Calu3 (cell line): ENCODE data around the gene CHAF1A. TPM values are rescaled to one million over a fixed set of nuclear protein-coding genes. Genes with fewer than 3 reads are reported as not detected.

Source experiments
- BruUV-seq: library from RNA; stranded (reverse); fragments of 400-500 nt; replicated peaks from 2 replicates; lab custom pipeline; 2021; lab: Mats Ljungman, UMichigan
- CTCF ChIA-PET: fragments of 300-600 bp; sonication (Branson Sonifier 250); formaldehyde crosslinking; loops from one replicate; lab custom pipeline; 2022; ENCODE audit warnings: antibody characterized with exemption; lab: Charles Lee
- DNase-seq: peaks from one replicate; pipeline ENCODE4 v3.0.0; 2022
- H3K27ac Mint-ChIP-seq: one replicate; pipeline ENCODE4 v1.8.0; 2022; ENCODE audit warnings: mixed read lengths; ENCODE audit not compliant: unreplicated experiment
- H3K27me3 Mint-ChIP-seq: one replicate; pipeline ENCODE4 v1.8.0; 2022; ENCODE audit warnings: mixed read lengths; ENCODE audit not compliant: unreplicated experiment
- H3K36me3 Mint-ChIP-seq: one replicate; pipeline ENCODE4 v1.8.0; 2022; ENCODE audit warnings: mild to moderate bottlenecking, moderate library complexity, mixed read lengths; ENCODE audit not compliant: insufficient read depth, unreplicated experiment
- H3K4me1 Mint-ChIP-seq: one replicate; pipeline ENCODE4 v1.8.0; 2022; ENCODE audit warnings: mild to moderate bottlenecking, low read depth, mixed read lengths; ENCODE audit not compliant: unreplicated experiment
- H3K4me3 Mint-ChIP-seq: one replicate; pipeline ENCODE4 v1.8.0; 2022; ENCODE audit warnings: mild to moderate bottlenecking, low read depth, moderate library complexity, mixed read lengths; ENCODE audit not compliant: unreplicated experiment
- H3K9me3 Mint-ChIP-seq: one replicate; pipeline ENCODE4 v1.8.0; 2022; ENCODE audit warnings: low read depth, mixed read lengths; ENCODE audit not compliant: unreplicated experiment
- intact Hi-C: fragments of 100-400 bp; cut with micrococcal nuclease; formaldehyde crosslinking; loops from one replicate; pipeline ENCODE4 v1.10.0; 2022; ENCODE audit not compliant: unreplicated experiment
- total RNA-seq: library from RNA; stranded (reverse); gene quantifications from 2 replicates; pipeline ENCODE4 v1.2.3, GENCODE V29; 2022
- TF ChIP-seq, protein P1 (sequence below): fragments of 200-600 bp; IDR thresholded peaks from one replicate; pipeline ENCODE4 v1.8.0; 2022; ENCODE audit warnings: antibody characterized with exemption; ENCODE audit not compliant: unreplicated experiment

CHAF1A gene
- total RNA-seq, 1 experiment from 2014 or later = 43.3 TPM

DNA sequence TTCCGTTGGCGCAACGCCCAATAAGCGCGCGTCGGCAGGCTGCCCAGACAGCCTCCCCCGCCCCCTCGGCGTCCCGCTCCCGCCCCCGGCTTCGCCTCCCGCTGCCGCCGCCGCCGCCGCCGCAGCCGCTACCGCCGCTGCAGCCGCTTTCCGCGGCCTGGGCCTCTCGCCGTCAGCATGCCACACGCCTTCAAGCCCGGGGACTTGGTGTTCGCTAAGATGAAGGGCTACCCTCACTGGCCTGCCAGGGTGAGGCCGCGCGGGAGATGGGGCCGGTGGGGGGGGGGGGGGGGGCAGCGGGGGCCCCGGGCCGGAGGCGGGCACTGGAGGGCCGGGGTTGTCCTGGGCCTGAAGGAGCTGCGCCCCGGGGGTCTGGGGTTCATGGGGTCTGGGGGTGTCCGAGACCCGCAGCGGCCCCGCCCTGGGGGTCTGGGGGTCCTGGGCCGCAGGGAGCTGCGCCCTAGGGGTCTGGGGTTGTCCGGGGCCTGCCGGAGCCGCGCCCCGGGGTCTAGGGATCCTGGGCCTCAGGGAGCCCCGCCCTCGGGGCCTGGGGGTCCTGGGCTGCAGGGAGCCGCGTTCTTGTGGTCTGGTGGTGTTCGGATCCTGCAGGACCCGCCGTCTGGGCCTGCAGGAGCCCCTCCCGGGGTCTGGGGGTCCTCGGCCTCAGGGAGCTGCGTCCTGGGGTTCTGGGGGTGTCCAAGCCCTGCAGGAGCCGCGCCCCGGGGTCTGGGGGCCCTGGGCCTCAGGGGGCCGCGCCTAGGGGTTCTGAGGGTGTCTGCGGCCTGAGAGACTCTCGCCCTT, 69.9 kb downstream of the CHAF1A start, which contains the start of gene HDGFL2:
TSS of gene HDGFL2 (plus strand) at position 124 of the 801 bp plus-strand sequence. CDS start at position 178, 54 bp downstream.
- no peak for DNase-seq
- CTCF ChIA-PET = interaction anchor here (0.7 to 1.9 kb wide), 3 partner anchors 53 to 163 kb away, joined by 4 to 6 read pairs (median 5); partner anchors contain the start of gene PLIN5
- Mint-ChIP-seq H3K27me3 (no peaks in the 10 kb centered on the region), H3K9me3 (no peaks in the 10 kb centered on the region), H3K27ac (no peak within 1 kb of the TSS), H3K4me3 (no peak within 1 kb of the TSS), H3K4me1 (no peaks in the 10 kb centered on the region), H3K36me3 (peaks cover 20% of the 10 kb centered on the region)
- intact Hi-C loops = no loop called here
- TF ChIP-seq, protein P1, sequence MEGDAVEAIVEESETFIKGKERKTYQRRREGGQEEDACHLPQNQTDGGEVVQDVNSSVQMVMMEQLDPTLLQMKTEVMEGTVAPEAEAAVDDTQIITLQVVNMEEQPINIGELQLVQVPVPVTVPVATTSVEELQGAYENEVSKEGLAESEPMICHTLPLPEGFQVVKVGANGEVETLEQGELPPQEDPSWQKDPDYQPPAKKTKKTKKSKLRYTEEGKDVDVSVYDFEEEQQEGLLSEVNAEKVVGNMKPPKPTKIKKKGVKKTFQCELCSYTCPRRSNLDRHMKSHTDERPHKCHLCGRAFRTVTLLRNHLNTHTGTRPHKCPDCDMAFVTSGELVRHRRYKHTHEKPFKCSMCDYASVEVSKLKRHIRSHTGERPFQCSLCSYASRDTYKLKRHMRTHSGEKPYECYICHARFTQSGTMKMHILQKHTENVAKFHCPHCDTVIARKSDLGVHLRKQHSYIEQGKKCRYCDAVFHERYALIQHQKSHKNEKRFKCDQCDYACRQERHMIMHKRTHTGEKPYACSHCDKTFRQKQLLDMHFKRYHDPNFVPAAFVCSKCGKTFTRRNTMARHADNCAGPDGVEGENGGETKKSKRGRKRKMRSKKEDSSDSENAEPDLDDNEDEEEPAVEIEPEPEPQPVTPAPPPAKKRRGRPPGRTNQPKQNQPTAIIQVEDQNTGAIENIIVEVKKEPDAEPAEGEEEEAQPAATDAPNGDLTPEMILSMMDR = no peak
- BruUV-seq = no TSS peak

DNA sequence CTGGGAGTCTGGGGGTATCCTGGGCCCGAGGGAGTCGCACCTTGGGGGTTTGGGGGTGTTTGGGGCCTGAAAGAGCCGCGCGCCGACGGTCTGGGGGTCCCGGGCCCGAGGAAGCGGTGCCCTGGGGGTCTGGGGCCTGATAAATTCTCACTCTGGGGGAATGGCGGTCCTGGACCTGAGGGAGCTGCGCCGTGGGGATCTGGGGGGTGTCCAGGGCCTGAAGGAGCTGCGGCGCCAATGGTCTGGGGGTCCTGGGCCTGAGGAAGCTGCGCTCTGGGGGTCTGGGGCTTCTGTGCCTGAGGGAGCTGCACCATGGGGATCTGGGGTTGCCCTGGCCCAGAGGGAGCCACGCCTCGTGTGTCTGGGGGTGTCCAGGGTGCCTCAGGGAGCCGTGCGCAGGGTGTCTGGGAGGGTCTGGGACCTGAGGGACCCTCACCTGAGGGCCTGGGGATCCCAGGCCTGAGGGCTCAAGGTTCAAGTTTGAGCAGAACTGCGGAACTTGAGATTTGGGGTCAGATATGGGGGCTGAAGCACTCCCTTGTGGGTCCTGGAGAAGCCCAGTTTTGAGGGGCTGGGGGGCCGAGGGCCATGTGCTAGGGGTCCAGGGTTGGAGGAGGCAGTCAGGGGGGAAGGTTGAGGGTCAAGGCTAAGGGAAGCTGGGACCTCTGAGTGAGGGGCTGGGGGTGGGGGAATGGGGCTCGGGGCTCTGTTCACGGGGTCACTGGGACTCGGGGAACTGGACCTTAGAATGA, 70.7 kb downstream of the CHAF1A start:
- intact Hi-C loops = no loop called here
- BruUV-seq = no TSS peak
- H3K9me3 Mint-ChIP-seq = no peaks in the 10 kb centered on the region
- CTCF ChIA-PET = no interaction called here
- H3K36me3 Mint-ChIP-seq = peaks cover 20% of the 10 kb centered on the region
- no peaks in the 10 kb centered on the region for H3K27me3 Mint-ChIP-seq
- TF ChIP-seq, protein P1 = no peak
- no peak for DNase-seq
- H3K4me1 Mint-ChIP-seq = no peaks in the 10 kb centered on the region
- H3K4me3 Mint-ChIP-seq = no peak overlapping the region
- H3K27ac Mint-ChIP-seq = no peak overlapping the region

DNA sequence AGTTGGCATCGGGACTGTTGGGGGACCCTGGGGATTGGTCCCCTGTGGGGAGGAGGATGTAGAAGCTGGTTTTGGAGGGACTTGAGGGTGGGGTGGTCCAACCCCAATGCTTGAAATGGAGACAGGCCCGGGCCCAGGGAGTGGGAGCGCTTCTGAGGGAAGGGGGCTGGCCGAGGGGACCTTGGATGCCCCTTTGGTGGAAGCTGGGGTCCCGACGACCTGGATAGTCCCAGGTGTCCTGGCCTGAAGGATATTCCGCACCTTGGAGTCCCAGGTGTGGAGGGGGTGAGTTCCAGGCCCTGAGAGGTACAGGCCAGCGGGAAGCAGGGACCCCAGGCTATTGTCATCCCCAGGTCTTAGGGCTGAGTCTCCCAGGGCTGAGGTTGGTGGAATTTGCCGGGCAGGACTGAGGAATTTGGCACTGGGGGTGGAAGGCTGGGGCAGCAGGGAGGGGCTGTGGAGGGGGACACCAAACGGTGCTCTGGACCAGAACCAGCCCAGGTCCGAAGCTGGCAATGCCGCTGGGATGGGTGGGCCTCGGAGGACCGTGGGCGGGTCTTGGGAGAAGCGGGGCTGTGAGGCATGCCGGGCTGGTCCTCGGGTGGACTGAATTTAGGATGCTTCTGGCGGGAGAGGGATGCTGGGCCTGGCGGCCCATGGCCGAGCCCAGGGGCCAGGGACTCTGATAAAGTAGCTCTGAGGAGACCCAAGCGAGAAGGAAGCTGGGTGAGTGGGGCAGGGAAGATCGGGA, 71.5 kb downstream of the CHAF1A start:
- intact Hi-C loops = no loop called here
- Mint-ChIP-seq H3K4me1 (no peaks in the 10 kb centered on the region), H3K36me3 (peaks cover 20% of the 10 kb centered on the region), H3K4me3 (no peak overlapping the region), H3K27ac (no peak overlapping the region), H3K9me3 (no peaks in the 10 kb centered on the region), H3K27me3 (no peaks in the 10 kb centered on the region)
- TF ChIP-seq, protein P1 = no peak
- no peak for DNase-seq
- CTCF ChIA-PET = no interaction called here
- BruUV-seq = no TSS peak

DNA sequence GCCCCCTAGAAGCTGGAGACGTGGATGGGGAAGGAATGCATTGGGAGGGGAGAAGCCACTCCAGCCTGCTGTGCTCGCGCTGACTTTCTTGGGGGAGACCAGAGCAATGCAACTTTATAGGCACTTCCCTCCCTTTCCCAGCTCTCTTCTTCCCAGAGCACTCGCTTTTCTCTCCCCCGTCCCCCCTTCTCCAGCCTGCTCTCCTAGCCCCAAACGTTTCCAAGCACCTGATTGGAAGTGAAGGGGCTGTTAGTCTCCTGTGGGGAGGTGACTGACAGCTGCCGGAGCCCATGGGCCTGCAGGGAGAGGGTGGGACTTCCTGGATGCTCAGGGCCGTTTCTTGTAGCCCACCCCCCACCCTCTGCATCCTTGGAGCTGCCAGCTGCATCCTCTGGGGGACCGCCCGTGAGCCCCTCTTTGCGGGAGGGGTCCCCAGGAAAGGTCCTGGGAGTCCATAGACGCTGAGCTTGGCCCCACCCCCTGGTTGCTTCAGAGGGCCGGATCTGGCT, 72.1 kb downstream of the CHAF1A start:
- no peak overlapping the region for H3K4me3 Mint-ChIP-seq
- no peak for DNase-seq
- TF ChIP-seq, protein P1 = no peak
- intact Hi-C loops = no loop called here
- H3K27ac Mint-ChIP-seq = no peak overlapping the region
- H3K4me1 Mint-ChIP-seq = no peaks in the 10 kb centered on the region
- CTCF ChIA-PET = no interaction called here
- H3K9me3 Mint-ChIP-seq = no peaks in the 10 kb centered on the region
- H3K36me3 Mint-ChIP-seq = peaks cover 20% of the 10 kb centered on the region
- no TSS peak for BruUV-seq
- no peaks in the 10 kb centered on the region for H3K27me3 Mint-ChIP-seq
